A673 (cell line): ENCODE data around the gene VWA7.

Experiments used
- CTCF ChIP-seq: fragments of 300-800, 200-600 bp; sonication (generic); conservative IDR thresholded peaks from 2 replicates; pipeline ENCODE4 v1.5.1; 2017; ENCODE audit warnings: low read depth, mild to moderate bottlenecking, antibody characterized with exemption, low read length, moderate library complexity, mixed read lengths
- EZH2 ChIP-seq: fragments of 200-600 bp; sonication (generic); IDR thresholded peaks from 2 replicates; pipeline ENCODE4 v1.6.1; 2017; ENCODE audit warnings: borderline replicate concordance, low read depth, mild to moderate bottlenecking, mixed read lengths, antibody characterized with exemption, low read length; ENCODE audit not compliant: poor library complexity, severe bottlenecking

GRCh38 chr6:31730631-31731086 is 46.5 kb downstream of the VWA7 start:
- TF ChIP-seq CTCF (no peak), EZH2 (no peak)
